KBM-7 (cell line): ENCODE measurements around the gene TBCD.

Experiments used
- DNase-seq: peaks from one replicate; pipeline ENCODE4 v3.0.0-alpha.2; 2015
- in situ Hi-C: fragments of 300-500 bp; cut with MboI; formaldehyde crosslinking; loops from 2 replicates; pipeline ENCODE4 v1.14.3; 2020; ENCODE audit warnings: low sequenced_read_pairs, low pct_unique_long_range_greater_than_20kb, mixed read lengths

The TBCD gene

DNA sequence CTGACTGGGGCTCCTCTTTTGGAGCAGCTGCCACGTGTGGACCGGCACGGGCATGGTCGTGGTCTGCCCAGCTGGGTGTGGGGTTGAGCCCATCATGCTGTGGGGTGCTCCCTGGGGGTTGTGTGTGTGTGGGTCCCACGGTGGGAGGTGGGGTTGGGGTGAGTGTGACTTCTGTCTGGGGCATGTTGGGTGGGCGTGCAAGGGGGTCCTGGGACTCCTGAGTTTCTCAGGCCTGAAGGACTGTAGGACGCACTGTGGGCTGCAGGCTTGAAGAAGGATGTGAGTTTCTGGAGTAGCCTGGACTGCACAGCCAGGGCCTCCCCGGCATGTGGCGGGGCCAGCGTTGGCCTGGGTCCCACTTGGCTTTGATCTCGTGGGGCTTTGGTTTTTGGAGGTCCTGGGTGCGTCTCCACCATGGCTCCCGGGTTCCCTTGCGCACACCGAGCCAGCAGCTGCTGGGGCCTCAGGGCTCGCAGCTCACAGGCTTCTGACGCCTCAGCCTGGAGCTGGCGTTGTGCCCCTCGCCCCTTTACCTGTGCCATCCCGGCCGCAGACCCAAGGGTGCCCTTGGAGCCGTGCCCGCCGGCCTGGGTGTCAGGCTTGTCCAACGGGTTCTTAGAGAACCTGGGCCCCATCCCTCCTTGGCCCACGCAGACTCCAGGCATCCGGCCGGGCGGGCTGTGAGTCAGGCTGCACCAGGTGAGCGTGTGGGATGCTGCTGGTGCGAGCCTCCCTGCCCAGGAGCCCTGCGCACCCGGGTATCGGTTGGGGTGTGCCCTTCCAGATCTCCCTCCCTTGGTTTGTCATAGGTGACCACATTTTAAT is 122.4 kb downstream of the TBCD start:
- no peak for DNase-seq
- in situ Hi-C loops = no loop called here

DNA sequence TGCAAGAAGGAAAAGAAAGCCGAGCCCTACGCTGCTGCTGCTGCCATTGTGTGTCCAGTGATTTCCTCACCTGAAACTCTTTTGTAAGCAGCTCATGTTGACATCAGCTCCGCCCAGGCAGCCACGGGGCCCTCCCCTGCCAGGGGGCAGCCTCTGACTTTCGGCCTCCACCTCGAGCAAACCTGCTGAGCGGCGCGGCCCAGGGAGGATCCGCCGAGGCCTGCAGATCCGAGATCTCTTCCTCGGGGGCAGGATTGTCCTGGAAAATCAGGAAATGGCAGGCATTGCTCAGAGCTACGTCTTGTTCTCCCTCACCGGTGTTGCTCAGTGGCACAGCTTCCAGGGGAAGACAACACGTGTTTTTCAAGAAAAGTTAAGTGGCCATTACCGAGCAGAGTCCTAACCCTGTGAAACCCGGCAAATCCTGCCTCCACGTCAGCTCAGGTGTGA is 123.6 kb downstream of the TBCD start:
- in situ Hi-C loops = no loop called here
- no peak for DNase-seq

GRCh38 chr17:82876149-82876548 is 124.3 kb downstream of the TBCD start:
- DNase-seq = no peak
- in situ Hi-C loops = no loop called here

DNA sequence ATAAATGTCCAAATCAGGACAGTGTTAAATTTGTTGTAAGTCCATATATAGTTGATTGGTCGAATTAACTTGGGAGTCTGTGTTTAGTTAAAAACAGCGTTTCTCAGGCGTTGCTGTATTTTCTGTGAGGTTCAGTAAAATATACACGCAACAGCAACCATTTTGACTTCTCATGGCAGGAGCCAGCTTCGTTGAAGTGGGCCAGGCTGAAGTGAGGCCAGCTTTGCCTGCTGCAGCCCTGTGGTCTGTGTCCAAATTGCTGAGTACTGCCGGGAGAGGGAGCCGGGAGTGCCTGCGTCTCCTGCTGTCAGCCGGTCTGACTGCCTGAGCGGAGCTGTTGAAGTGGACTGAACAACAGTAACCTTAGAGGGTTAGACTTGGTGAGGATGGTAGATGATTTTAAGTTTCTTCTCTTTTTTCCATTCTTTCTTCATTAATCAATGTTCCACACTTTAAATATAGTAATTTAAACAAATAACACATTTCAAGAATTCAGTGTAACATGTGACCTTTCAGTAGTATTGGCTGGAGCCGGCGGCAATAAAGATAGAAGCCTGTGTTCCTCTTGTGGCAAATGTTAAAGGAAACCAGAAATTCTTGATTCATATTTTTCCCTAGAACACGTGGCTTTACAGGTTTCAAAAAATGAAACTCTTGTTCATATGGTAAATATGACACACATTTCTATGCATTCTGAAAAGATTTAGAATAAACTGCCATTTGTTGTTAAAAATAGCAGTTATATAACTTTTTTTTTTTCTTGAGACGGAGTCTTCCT is 124.9 kb downstream of the TBCD start:
- in situ Hi-C loops = no loop called here
- no peak for DNase-seq

DNA sequence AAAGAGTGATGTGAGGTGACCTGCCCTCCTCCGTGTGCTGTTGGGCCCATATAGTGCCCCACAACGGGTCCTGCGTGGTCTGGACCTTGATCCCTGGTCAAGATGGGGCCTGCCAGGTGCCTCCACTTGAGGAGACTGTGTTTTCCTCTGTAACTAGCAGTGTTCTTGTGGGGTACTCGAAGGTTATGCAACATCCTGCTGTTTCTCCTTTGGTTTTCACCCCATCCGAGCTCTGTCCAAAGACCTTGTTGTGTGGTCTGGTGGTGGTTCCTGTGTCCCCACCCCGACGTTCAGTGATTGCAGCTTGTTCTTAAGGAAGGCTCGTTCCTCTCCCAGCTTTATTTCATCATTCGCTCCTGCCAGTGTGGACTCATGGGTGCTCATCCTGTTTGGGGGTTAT is 126.7 kb downstream of the TBCD start:
- in situ Hi-C loops = no loop called here
- DNase-seq = peak; percentile 38

- in situ Hi-C loops = no loop called here
These were observed 127.4 kb downstream of the TBCD start for GRCh38 chr17:82879241-82879640.

DNA sequence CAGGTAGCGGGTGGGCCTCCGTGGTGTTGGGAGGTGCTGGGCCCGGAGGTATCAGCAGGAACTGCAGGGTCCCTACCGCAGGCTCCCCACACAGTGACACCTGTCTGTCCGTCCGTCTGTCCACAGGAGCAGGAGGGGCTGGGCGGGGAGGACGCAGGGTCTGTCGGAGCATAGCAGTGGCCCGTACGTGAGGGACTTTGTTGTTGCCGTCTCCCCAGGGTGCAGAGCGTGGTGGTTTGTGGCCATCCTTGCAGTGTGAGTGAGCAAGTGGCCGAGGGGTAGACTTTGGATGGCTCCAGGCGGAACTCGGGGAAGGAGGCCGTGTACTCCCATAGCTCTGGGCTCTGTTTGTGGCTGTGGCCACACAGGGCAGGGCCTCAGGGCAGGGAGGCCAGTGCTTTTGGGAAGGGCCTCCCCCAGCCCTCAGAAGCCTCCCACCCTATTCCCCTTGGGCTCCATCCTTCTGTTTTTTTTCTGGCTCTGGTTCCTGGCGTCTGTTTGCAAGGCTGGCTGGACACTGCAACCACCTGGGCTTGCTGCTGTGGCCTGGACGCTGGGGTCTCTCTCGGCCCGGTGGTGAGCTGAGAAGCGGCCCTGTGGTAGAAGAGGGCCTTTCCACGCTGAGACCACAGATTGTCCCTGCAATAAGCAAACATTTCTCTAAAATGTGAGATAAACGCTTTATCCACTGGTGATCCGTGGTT is 128.9 kb downstream of the TBCD start:
- in situ Hi-C loops = no loop called here
- DNase-seq = no peak

More at GRCh38 chr17:82879241-82879640, 127.4 kb downstream of the TBCD start:
- DNase-seq = no peak

DNA sequence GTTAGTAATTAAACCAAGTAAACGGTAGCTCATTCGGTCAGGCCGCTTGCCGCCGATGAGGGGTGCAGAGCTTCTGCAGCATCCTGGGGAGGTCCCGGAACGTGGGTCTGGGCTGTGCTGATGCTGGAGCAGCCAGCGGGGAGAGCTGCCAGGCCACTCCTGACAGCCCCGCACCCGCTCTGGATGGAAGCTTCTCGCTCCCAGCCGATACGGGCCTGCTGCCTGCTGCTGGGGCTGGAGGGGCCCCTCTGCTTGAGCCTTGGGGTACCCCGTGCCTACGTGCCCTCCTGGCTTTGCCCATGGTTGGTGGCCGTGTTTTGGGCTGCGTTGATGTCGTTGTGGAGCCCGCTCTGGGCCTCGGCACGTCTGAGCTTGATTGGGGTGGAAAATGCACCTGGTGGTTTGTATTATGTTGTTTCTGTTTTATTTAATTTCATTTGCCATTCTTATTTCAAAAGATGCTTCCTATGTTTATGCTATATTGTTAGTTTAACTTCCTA is 129.5 kb downstream of the TBCD start:
- in situ Hi-C loops = no loop called here
- DNase-seq = no peak

GRCh38 chr17:82881900-82882714 is 130.2 kb downstream of the TBCD start:
- in situ Hi-C loops = no loop called here
- DNase-seq = no peak

GRCh38 chr17:82882715-82883418 is 131.0 kb downstream of the TBCD start:
- no peak for DNase-seq
- in situ Hi-C loops = no loop called here

DNA sequence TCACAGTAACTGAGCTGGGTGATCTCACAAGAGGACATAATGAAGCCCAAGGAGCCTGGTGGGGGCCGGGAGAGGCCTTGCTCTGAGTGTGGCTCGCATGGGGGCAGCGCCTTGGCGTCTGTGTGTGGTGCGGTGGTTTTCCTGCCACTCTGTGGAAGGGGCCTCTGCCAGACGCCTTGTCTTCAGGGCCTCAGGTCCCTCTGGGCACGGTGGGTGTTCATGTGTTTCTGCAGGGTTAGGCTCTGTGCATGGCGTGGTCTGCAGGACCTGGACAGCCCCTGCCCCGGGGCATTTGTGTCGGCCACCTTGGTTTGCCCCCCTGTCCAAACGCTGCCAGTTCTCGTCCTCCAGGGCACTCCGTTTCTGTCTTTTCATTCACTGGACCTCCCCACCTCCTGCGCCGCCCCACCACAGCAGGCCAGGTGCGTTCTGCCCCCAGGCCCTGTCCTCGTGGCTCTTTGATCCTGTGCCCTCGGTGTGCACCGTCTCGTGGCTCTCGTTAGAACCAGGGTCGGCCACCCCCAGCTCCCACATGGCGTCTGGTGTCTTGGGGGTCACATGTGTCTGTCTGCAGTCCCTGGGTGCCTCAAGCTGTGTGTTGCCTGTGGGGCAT is 131.7 kb downstream of the TBCD start:
- no peak for DNase-seq
- in situ Hi-C loops = no loop called here

GRCh38 chr17:82884341-82884969 is 132.6 kb downstream of the TBCD start:
- DNase-seq = no peak
- in situ Hi-C loops = no loop called here

- no peak for DNase-seq
- in situ Hi-C loops = no loop called here
These were observed 133.1 kb downstream of the TBCD start for GRCh38 chr17:82884970-82885353.

GRCh38 chr17:82887255-82888164 is 135.6 kb downstream of the TBCD start:
- peak; percentile 43 for DNase-seq
- in situ Hi-C loops = no loop called here

DNA sequence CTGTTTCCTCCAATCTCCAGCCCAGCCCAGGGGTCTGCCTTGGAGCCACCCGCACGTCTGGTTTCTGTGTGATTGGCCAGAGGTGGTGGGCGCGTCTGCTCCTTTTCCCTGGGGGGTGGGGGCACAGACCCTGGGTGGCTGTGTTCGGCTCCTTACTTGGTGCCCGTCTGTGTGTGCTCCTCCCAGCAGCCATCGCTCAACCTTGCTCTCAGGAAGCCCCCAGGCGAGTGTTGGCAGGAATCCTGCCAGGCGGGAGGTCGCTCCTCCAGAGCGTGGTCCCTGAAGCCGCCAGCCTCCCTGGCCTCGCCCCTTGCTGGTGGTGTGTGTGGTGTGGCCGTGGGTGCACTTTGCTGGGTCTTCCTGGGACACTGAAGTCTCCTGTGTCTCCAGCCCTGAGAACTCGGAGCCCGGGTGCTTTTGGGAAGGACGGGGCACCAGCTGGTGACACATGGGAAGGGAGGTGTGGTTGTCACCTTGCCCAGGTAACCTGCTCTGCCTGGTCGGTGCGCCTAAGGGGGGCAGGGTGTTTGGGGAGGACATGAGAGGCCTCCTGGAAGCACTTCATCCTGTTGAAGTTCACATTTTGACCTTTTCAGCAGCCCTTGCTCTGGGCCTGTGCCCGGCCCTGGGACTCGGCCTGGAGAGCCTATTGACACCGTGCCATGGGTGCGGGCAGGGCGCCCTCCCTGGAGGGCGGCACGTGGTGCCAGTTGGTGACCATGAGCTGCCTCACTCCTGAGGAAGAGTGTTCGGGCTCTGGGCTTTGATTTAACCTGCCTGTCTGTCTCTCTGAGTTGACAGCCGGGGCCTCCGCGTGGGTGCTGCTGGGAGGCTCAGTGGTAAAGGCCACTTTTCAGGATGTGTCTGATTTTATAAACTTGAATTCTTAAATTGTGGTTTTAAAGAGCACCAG is 137.0 kb downstream of the TBCD start:
- in situ Hi-C loops = no loop called here
- DNase-seq = no peak
